ENCODE data around the gene SLC25A19.

The SLC25A19 gene

GRCh38 chr17:75269844-75270217 lies 19.4 kb downstream of the SLC25A19 start:
- no peak for DNase-seq (ENCODE audit: extremely low read depth, low read depth)
- no peak for TF ChIP-seq CTCF (IDR thresholded peaks at IDR 0.05; ENCODE audit: low read depth, low read length, missing control alignments)
- H3K4me3 ChIP-seq (replicated peaks; ENCODE audit: low read depth, low read length), result peak overlapping the region; percentile 76

- no peak for DNase-seq (ENCODE audit: extremely low read depth, low read depth)
Measured at GRCh38 chr17:75267411-75268232, 21.6 kb downstream of the SLC25A19 start.

GRCh38 chr17:75267153-75267410 lies 22.2 kb downstream of the SLC25A19 start:
- no peak for TF ChIP-seq CTCF (IDR thresholded peaks at IDR 0.05; ENCODE audit: low read depth, low read length, missing control alignments)
- DNase-seq (ENCODE audit: extremely low read depth, low read depth), result no peak
- no peak overlapping the region for H3K4me3 ChIP-seq (replicated peaks; ENCODE audit: low read depth, low read length)

More at GRCh38 chr17:75267411-75268232, 21.6 kb downstream of the SLC25A19 start:
- peak; percentile 8 for TF ChIP-seq CTCF (IDR thresholded peaks at IDR 0.05; ENCODE audit: low read depth, low read length, missing control alignments)
- H3K4me3 ChIP-seq (replicated peaks; ENCODE audit: low read depth, low read length), result no peak overlapping the region

DNA sequence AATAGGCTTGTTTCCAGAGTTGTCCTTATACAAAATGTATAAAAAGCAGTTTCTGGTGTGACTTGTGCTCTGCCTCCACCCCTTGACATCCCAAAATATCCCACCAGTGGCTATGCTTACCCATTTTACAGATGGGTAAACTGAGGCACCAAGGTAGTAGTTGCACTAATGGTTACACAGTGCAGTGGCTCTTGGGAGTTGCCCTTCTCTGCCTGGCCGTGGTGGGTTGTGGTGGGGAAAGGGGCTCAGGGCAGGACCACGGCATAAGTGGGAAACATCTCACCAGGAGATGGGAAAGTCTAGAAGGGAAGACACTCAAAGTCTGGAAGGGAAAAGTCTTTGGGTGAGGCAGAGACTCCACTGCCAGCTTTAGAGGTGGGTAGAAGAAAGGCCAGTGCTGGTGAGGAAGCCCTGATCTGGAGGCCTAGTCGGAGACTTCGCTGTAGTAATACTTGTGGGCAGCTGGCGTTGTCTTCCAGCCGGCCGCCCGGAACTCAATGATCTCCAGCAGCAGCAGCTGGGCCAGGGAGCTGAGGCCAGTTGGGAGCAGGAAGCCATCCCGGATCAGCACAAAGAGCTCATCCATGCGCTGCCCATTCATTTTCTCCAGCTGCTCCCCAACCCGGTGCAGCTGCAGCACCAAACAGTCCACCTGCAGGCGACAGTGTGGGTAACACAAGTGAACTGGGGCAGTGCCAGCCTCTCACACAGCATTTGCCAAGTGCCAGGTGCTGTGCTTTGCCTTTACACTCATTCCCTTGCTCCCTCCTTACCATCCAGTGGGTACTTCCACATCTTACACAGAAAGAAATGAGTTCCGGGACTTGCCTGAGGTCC lies 22.7 kb downstream of the SLC25A19 start:
- no peak for DNase-seq (ENCODE audit: extremely low read depth, low read depth)
- H3K4me3 ChIP-seq (replicated peaks; ENCODE audit: low read depth, low read length), result no peak overlapping the region
- TF ChIP-seq CTCF (IDR thresholded peaks at IDR 0.05; ENCODE audit: low read depth, low read length, missing control alignments), result no peak

DNA sequence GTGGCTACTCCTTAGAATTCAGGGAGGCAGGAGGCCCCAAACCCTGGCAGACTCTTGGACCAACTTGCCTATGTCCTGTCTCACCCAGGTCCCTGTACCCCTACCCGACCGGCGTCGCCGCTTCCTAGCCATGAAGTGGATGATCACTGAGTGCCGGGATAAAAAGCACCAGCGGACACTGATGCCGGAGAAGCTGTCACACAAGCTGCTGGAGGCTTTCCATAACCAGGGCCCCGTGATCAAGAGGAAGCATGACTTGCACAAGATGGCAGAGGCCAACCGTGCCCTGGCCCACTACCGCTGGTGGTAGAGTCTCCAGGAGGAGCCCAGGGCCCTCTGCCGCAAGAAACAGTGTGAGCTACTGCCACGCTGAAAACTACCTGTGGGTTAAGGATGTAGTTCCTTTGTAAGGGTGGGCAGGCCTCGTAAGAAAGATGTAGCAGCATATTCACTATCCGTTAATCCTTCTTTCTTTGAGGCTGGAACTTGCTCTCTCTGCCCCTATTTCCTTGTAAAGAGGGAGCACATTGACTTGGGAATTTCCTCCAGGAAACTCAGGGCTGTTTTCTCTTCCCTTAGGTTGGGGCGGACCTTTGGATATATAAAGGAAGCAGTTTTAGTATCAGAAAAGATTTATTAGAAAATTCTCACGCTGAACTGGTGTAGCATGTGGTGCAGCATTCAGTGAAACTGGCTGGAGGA lies 23.5 kb downstream of the SLC25A19 start:
- no peak overlapping the region for H3K4me3 ChIP-seq (replicated peaks; ENCODE audit: low read depth, low read length)
- no peak for DNase-seq (ENCODE audit: extremely low read depth, low read depth)
- no peak for TF ChIP-seq CTCF (IDR thresholded peaks at IDR 0.05; ENCODE audit: low read depth, low read length, missing control alignments)

DNA sequence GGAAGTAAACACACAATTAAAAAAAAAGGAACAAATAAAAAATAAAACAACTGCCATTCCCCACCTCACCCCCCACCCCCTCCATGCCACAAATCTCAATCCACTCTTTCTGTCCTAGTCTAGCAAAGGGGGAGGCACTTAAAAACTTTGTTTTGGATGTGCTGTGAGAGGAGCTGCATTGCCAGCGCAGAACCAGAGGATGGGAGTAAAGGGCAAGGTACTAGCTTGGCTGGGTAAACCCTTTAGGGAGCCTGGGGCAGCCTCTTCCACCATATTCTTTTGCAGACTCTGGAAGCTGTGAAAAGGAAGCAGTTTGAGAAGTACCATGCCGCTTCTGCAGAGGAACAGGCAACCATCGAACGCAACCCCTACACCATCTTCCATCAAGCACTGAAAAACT lies 26.2 kb downstream of the SLC25A19 start:
- H3K4me3 ChIP-seq (replicated peaks; ENCODE audit: low read depth, low read length), result peak overlapping the region; percentile 76
- DNase-seq (ENCODE audit: extremely low read depth, low read depth), result no peak
- no peak for TF ChIP-seq CTCF (IDR thresholded peaks at IDR 0.05; ENCODE audit: low read depth, low read length, missing control alignments)

All from HFF-Myc (cell line).